Measurements from ENCODE around the gene TMEM39B. TPM values are rescaled to one million over a fixed set of nuclear protein-coding genes. Genes with fewer than 3 reads are reported as not detected.
"Not testable (repeated sequence)": the region's sequence is repeated elsewhere in the genome, so short reads cannot be mapped to it uniquely, and the experiment has no call there.

Gene TMEM39B
- total RNA-seq, 2 experiments from 2014 or later: 27.1 to 28.4 TPM

GRCh38 chr1:32077451-32077850, 4.7 kb downstream of the TMEM39B start:
- Mint-ChIP-seq H3K4me3 (no peak overlapping the region), H3K9me3 (no peaks in the 10 kb centered on the region), H3K36me3 (peaks cover 28% of the 10 kb centered on the region), H3K4me1 (peaks cover 28% of the 10 kb centered on the region), H3K27me3 (no peaks in the 10 kb centered on the region), H3K27ac (peak overlapping the region; percentile 32)
- POLR2A ChIA-PET: no interaction called here
- ATAC-seq (ENCODE audit: low read depth): no peak
- no peak for DNase-seq

- ATAC-seq (ENCODE audit: low read depth): no peak
- peaks cover 43% of the 10 kb centered on the region for H3K36me3 Mint-ChIP-seq
- no peak overlapping the region for H3K27ac Mint-ChIP-seq
- DNase-seq: no peak
- H3K27me3 Mint-ChIP-seq: no peaks in the 10 kb centered on the region
- peaks cover 9% of the 10 kb centered on the region for H3K4me1 Mint-ChIP-seq
- no peak overlapping the region for H3K4me3 Mint-ChIP-seq
- no peaks in the 10 kb centered on the region for H3K9me3 Mint-ChIP-seq
- POLR2A ChIA-PET: interaction anchor here (0.5 to 0.8 kb wide), 2 partner anchors 9 to 19 kb away, joined by 4 read pairs; no protein-coding TSS in a partner anchor
Measured at GRCh38 chr1:32082022-32082421, 9.3 kb downstream of the TMEM39B start.

GRCh38 chr1:32086381-32086780, 13.6 kb downstream of the TMEM39B start:
- not testable (repeated sequence) for H3K9me3 Mint-ChIP-seq; ATAC-seq (ENCODE audit: low read depth); H3K27ac Mint-ChIP-seq; H3K27me3 Mint-ChIP-seq; DNase-seq; H3K4me3 Mint-ChIP-seq; H3K4me1 Mint-ChIP-seq
- POLR2A ChIA-PET: interaction anchor here (1.0 to 1.9 kb wide), 2 partner anchors 14 to 21 kb away, joined by 4 to 5 read pairs; partner anchors contain the start of genes KPNA6 and TMEM39B
- H3K36me3 Mint-ChIP-seq: peaks cover 31% of the 10 kb centered on the region

GRCh38 chr1:32091176-32091575, 18.4 kb downstream of the TMEM39B start:
- no peak for DNase-seq
- POLR2A ChIA-PET: no interaction called here
- Mint-ChIP-seq H3K27ac (no peak overlapping the region), H3K36me3 (peaks cover 15% of the 10 kb centered on the region), H3K4me1 (no peaks in the 10 kb centered on the region), H3K4me3 (no peak overlapping the region), H3K9me3 (no peaks in the 10 kb centered on the region), H3K27me3 (no peaks in the 10 kb centered on the region)
- ATAC-seq (ENCODE audit: low read depth): no peak

GRCh38 chr1:32091591-32091990, 18.9 kb downstream of the TMEM39B start:
- Mint-ChIP-seq H3K9me3 (no peaks in the 10 kb centered on the region), H3K36me3 (peaks cover 14% of the 10 kb centered on the region), H3K27me3 (no peaks in the 10 kb centered on the region), H3K4me3 (no peak overlapping the region), H3K27ac (no peak overlapping the region), H3K4me1 (no peaks in the 10 kb centered on the region)
- DNase-seq (no peak), ATAC-seq (ENCODE audit: low read depth) (no peak)
- POLR2A ChIA-PET: interaction anchor here (1.2 kb wide), 1 partner anchor 18 kb away, joined by 3 read pairs; no protein-coding TSS in a partner anchor

- Mint-ChIP-seq H3K27ac (no peak overlapping the region), H3K36me3 (peaks cover 20% of the 10 kb centered on the region), H3K4me3 (no peak overlapping the region), H3K4me1 (peaks cover 3% of the 10 kb centered on the region), H3K27me3 (no peaks in the 10 kb centered on the region), H3K9me3 (no peaks in the 10 kb centered on the region)
- no peak for ATAC-seq (ENCODE audit: low read depth)
- POLR2A ChIA-PET: no interaction called here
- DNase-seq: no peak
Measured at GRCh38 chr1:32094746-32095521, 22.2 kb downstream of the TMEM39B start.

- ATAC-seq (ENCODE audit: low read depth) (no peak), DNase-seq (no peak)
- POLR2A ChIA-PET: no interaction called here
- Mint-ChIP-seq H3K9me3 (no peaks in the 10 kb centered on the region), H3K27me3 (no peaks in the 10 kb centered on the region), H3K4me3 (no peak overlapping the region), H3K4me1 (peaks cover 4% of the 10 kb centered on the region), H3K27ac (no peak overlapping the region), H3K36me3 (peaks cover 25% of the 10 kb centered on the region)
Measured at GRCh38 chr1:32099426-32099825, 26.7 kb downstream of the TMEM39B start.

- no peaks in the 10 kb centered on the region for H3K27me3 Mint-ChIP-seq
- no peak overlapping the region for H3K4me3 Mint-ChIP-seq
- peaks cover 23% of the 10 kb centered on the region for H3K36me3 Mint-ChIP-seq
- no peak overlapping the region for H3K27ac Mint-ChIP-seq
- H3K4me1 Mint-ChIP-seq: peaks cover 6% of the 10 kb centered on the region
- DNase-seq (no peak), ATAC-seq (ENCODE audit: low read depth) (no peak)
- POLR2A ChIA-PET: no interaction called here
- no peaks in the 10 kb centered on the region for H3K9me3 Mint-ChIP-seq
Measured at GRCh38 chr1:32100359-32100758, 27.6 kb downstream of the TMEM39B start.

- Mint-ChIP-seq H3K27me3 (no peaks in the 10 kb centered on the region), H3K27ac (no peak overlapping the region), H3K4me1 (peaks cover 6% of the 10 kb centered on the region), H3K36me3 (peaks cover 19% of the 10 kb centered on the region), H3K4me3 (no peak overlapping the region), H3K9me3 (no peaks in the 10 kb centered on the region)
- ATAC-seq (ENCODE audit: low read depth) (no peak), DNase-seq (no peak)
- POLR2A ChIA-PET: interaction anchor here (0.7 kb wide), 1 partner anchor 19 kb away, joined by 4 read pairs; no protein-coding TSS in a partner anchor
Measured at GRCh38 chr1:32100807-32101708, 28.3 kb downstream of the TMEM39B start.

- POLR2A ChIA-PET: interaction anchor here (0.6 kb wide), 1 partner anchor 18 kb away, joined by 6 read pairs; no protein-coding TSS in a partner anchor
- peaks cover 10% of the 10 kb centered on the region for H3K36me3 Mint-ChIP-seq
- H3K27ac Mint-ChIP-seq: no peak overlapping the region
- H3K4me3 Mint-ChIP-seq: no peak overlapping the region
- H3K27me3 Mint-ChIP-seq: no peaks in the 10 kb centered on the region
- peaks cover 8% of the 10 kb centered on the region for H3K4me1 Mint-ChIP-seq
- no peaks in the 10 kb centered on the region for H3K9me3 Mint-ChIP-seq
- DNase-seq (no peak), ATAC-seq (ENCODE audit: low read depth) (no peak)
Measured at GRCh38 chr1:32104127-32104526, 31.4 kb downstream of the TMEM39B start.

- H3K27ac Mint-ChIP-seq: no peak overlapping the region
- peaks cover 10% of the 10 kb centered on the region for H3K36me3 Mint-ChIP-seq
- H3K9me3 Mint-ChIP-seq: no peaks in the 10 kb centered on the region
- ATAC-seq (ENCODE audit: low read depth) (no peak), DNase-seq (no peak)
- H3K27me3 Mint-ChIP-seq: no peaks in the 10 kb centered on the region
- no peak overlapping the region for H3K4me3 Mint-ChIP-seq
- peaks cover 14% of the 10 kb centered on the region for H3K4me1 Mint-ChIP-seq
- POLR2A ChIA-PET: no interaction called here
Measured at GRCh38 chr1:32105338-32105737, 32.6 kb downstream of the TMEM39B start.

- no peak for ATAC-seq (ENCODE audit: low read depth)
- H3K27ac Mint-ChIP-seq: peak overlapping the region; percentile 36
- H3K9me3 Mint-ChIP-seq: no peaks in the 10 kb centered on the region
- peaks cover 25% of the 10 kb centered on the region for H3K4me1 Mint-ChIP-seq
- H3K36me3 Mint-ChIP-seq: peaks cover 7% of the 10 kb centered on the region
- DNase-seq: no peak
- H3K4me3 Mint-ChIP-seq: peak overlapping the region; percentile 40
- POLR2A ChIA-PET: interaction anchor here (0.7 to 3.3 kb wide), 4 partner anchors 33 to 169 kb away, joined by 3 to 36 read pairs (median 9); partner anchors contain the start of genes PTP4A2, TMEM39B and TXLNA
- H3K27me3 Mint-ChIP-seq: no peaks in the 10 kb centered on the region
Measured at GRCh38 chr1:32106663-32107275, 34.0 kb downstream of the TMEM39B start.

Measured in activated naive CD8-positive, alpha-beta T cell treated with anti-CD3 and anti-CD28 coated beads, Interleukin-2, amount 10 ng/mL, durations not matched to agents 7 days and 5 days (primary cell).